ENCODE data around the gene EPB41L4B.

GRCh38 chr9:109229682-109230081 is 91.2 kb downstream of the EPB41L4B start:
- TF ChIP-seq CTCF (conservative IDR thresholded peaks at IDR 0.05 in 1 of 2, IDR thresholded peaks at IDR 0.05 in 1 of 2; ENCODE audit: extremely low read depth in 1 of 2, insufficient read depth in 1 of 2, low read depth in 1 of 2, low read length in 2 of 2) (no peak), EZH2 (IDR thresholded peaks at IDR 0.05; ENCODE audit: borderline replicate concordance, low read length) (no peak)
